Neutrophil (primary cell): ENCODE data around the gene PLIN5.

Experiments
- H3K27ac ChIP-seq: fragments of 200-600 bp; sonication (generic); 2 replicates; pipeline ENCODE4 v1.5.1; 2016; ENCODE audit warnings: mild to moderate bottlenecking, moderate library complexity
- H3K27me3 ChIP-seq: fragments of 200-600 bp; sonication (generic); 2 replicates; pipeline ENCODE4 v1.6.0; 2016; ENCODE audit warnings: mild to moderate bottlenecking
- H3K36me3 ChIP-seq: fragments of 200-600 bp; sonication (generic); 2 replicates; pipeline ENCODE4 v1.5.1; 2017
- H3K4me1 ChIP-seq, 2 experiments: fragments of 200-600 bp in 1 of 2; sonication (generic) in 1 of 2; 1 replicate in 1 of 2; 2 replicates in 1 of 2; pipeline versions ENCODE4 v1.5.1 to v1.6.1; 2013 to 2016; ENCODE audit warnings: low read depth in 1 of 2, low read length in 1 of 2, mild to moderate bottlenecking in 1 of 2, moderate library complexity in 1 of 2; ENCODE audit not compliant: control insufficient read depth in 1 of 2, insufficient read depth in 1 of 2
- H3K4me3 ChIP-seq, 2 experiments: fragments of 200-600 bp in 1 of 2; sonication (generic) in 1 of 2; 1 replicate in 1 of 2; 2 replicates in 1 of 2; pipeline ENCODE4 v1.5.1; 2013 to 2016; ENCODE audit warnings: low read depth in 1 of 2, low read length in 1 of 2, mild to moderate bottlenecking in 1 of 2, moderate library complexity in 1 of 2
- H3K9me3 ChIP-seq: fragments of 200-600 bp; sonication (generic); 2 replicates; pipeline ENCODE4 v1.5.1; 2016
- TF ChIP-seq, protein P1 (sequence below): fragments of 200-600 bp; sonication (generic); IDR thresholded peaks from 2 replicates; pipeline ENCODE4 v1.5.1; 2016; ENCODE audit warnings: antibody characterized with exemption

PLIN5 gene, protein sequence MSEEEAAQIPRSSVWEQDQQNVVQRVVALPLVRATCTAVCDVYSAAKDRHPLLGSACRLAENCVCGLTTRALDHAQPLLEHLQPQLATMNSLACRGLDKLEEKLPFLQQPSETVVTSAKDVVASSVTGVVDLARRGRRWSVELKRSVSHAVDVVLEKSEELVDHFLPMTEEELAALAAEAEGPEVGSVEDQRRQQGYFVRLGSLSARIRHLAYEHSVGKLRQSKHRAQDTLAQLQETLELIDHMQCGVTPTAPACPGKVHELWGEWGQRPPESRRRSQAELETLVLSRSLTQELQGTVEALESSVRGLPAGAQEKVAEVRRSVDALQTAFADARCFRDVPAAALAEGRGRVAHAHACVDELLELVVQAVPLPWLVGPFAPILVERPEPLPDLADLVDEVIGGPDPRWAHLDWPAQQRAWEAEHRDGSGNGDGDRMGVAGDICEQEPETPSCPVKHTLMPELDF

DNA sequence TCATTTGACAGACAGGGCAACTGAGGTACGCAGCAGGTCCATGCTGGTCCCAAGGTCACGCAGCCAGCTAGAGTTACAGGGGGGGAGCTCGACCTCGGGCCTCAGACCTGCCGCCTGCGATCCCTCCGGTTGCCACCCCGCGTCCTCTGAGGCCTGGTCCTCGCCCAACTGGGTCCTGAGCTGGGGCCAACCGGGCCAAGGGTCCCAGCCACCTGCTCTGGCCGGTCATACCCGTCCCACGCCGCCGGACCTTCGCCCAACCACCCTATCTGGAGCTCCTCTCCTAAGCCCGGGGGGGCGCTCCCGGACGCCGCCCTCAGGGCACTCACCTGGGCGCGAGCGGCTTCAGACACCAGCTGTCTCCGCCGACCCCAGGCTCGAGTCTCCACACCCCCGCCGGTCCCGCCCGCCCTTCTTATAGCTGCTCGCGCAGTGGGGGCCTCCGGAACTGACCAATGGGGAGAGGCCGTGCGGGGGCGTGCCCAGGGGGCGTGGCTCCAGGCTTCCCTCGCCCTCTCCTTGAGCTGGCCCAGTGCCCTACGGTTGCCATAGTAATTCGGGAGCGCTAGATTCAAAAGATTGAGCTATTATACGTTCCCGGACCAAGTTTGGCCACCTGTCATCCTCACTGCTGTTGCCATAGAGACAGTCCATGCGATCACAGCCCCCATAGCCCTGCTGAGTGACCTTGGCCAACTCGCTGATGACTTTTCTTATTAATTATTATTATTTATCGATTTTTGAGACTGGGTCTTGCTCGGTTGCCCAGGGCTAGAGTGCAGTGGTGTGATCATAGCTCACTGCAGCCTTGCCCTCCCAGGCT lies at the start of gene PLIN5:
Gene PLIN5 (minus strand): TSS at position 389 of the 823 bp plus-strand sequence. CDS start 1,150 bp downstream, outside the sequence.
- TF ChIP-seq, protein P1, sequence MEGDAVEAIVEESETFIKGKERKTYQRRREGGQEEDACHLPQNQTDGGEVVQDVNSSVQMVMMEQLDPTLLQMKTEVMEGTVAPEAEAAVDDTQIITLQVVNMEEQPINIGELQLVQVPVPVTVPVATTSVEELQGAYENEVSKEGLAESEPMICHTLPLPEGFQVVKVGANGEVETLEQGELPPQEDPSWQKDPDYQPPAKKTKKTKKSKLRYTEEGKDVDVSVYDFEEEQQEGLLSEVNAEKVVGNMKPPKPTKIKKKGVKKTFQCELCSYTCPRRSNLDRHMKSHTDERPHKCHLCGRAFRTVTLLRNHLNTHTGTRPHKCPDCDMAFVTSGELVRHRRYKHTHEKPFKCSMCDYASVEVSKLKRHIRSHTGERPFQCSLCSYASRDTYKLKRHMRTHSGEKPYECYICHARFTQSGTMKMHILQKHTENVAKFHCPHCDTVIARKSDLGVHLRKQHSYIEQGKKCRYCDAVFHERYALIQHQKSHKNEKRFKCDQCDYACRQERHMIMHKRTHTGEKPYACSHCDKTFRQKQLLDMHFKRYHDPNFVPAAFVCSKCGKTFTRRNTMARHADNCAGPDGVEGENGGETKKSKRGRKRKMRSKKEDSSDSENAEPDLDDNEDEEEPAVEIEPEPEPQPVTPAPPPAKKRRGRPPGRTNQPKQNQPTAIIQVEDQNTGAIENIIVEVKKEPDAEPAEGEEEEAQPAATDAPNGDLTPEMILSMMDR = no peak
- H3K36me3 ChIP-seq = peaks cover 24% of the 10 kb centered on the region
- H3K4me1 ChIP-seq = peaks cover 60 to 62% of the 10 kb centered on the region in 2 experiments
- H3K9me3 ChIP-seq = no peaks in the 10 kb centered on the region
- H3K27me3 ChIP-seq = no peaks in the 10 kb centered on the region
- H3K27ac ChIP-seq = peak within 1 kb of the TSS; percentile 95
- peak within 1 kb of the TSS; percentile 97 to 100 for H3K4me3 ChIP-seq

DNA sequence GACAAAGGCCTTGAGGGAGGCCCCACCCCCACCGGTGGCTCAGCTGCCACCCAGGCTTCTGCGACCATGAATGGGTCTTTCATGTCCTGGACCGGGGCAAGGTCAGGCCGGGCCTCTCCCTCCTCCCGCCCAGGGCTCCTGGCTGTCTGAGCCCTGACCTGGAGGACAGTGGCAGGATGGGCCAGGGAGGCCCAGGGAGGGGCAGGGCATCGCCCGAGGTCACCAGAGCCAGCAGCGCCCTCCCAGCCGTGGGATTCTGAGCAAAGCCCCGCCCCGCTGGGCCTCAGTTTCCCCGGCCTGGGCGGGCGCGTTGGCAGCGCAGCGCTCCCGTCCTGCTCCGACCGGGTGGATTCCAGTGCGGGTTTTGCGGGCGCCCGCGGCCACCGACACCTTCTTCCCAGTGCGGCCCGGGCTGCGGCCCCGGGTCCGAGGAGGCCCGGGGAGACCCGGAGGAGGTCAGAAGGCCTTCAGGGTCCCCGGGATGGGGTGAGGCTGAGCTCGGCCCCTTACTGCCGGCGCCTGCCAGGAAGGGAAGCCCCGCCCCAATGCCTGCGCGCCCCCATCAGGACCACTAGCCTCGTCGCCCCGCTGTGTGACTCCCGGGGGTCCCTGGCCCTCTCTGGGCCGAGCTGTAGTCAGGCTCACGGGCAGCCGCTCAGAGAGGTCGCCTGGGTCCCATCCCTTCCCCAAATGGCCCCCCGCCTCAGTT lies 49.1 kb upstream of the PLIN5 start:
- Histone ChIP-seq H3K27me3 (peaks cover 89% of the 10 kb centered on the region), H3K9me3 (no peaks in the 10 kb centered on the region), H3K4me3 (no peak overlapping the region), H3K4me1 (no peaks in the 10 kb centered on the region), H3K27ac (no peak overlapping the region), H3K36me3 (no peaks in the 10 kb centered on the region)
- TF ChIP-seq, protein P1 = no peak

DNA sequence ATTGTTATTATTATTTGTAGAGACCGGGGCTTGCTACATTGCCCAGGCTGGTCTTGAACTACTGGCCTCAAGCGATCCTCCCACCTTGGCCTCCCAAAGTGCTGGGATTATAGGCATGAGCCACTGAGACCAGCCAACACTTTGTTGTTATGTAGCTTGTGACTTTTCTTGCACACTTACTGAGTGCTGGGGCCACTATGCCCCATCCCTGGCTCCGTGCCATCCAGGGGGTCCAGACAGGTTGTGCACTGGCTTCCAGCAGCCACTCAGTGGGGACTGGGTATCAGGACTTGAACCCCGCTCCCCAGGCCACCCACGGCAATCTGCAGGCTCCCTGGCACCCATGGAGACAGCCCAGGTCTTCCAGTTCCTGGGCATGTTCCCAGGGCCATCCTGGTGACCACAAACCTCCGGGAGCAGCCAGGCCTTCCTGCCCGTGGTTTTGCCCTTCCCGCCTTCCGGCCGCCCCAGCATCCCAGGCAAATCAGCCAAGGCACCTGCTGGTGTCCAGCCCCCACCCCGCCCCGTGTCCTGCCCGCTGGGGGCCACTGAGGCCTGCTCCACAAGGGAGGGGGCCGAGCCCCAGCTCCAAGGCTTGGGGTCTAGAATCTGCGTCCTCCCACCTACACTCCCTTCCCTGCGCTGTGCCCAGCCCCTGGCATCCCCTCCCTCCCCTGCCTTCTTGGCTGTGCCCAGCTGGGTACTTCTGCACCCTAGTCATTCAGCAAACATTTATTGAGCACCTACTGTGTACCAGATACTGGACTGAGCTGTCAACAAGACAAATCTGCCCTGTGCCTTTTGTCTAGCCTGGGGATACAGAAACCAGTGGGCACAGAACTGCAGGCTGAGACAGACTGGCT lies 48.2 kb upstream of the PLIN5 start:
- Histone ChIP-seq H3K27ac (no peak overlapping the region), H3K27me3 (peaks cover 95% of the 10 kb centered on the region)
- TF ChIP-seq, protein P1 = no peak

DNA sequence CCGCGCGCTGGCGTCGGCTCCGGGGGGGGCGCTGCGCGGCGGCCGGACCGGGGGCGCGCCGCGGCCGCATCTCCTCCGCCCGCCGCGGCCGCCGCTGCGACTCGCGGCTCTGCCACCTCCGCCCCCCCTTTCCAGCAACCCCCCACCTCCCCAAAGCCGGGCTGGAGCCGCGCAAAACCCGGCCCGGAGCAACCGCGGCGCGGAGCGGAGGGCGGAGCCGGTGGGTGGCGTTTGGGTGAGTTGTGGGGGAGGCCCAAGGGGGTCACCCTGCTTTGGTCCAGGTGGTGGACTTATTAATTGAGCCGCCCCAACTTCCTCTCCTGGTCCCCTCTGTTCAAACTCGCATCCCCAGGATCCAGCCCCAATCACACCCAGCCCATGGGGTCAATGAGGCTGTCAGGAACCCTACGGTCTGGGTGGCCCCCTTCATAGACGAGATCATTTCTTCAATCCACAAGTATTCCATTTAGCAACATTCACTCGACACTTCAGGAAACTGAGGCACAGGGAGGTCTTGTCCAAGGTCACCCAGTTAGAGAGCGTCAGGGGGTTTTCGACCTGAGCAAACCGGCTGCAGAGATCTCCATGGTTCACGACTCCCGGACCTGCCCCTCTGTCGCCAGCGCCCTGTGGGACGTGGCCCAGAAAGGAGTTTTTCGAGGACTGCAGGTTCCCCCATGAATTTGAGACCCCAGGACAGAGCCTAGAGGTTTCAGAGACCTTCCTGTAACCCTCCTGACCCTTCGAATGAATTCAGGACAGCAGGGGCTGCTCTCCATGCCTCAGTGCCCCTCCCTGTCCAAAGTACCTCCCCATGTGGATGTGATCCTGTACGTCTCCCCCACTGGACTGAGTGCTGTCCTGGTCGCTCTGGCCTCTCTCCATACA lies 46.9 kb upstream of the PLIN5 start:
- no peak overlapping the region for H3K4me3 ChIP-seq

More for the DNA sequence above, 48.2 kb upstream of the PLIN5 start:
- H3K4me1 ChIP-seq = no peaks in the 10 kb centered on the region
- no peaks in the 10 kb centered on the region for H3K36me3 ChIP-seq
- H3K4me3 ChIP-seq = no peak overlapping the region
- H3K9me3 ChIP-seq = no peaks in the 10 kb centered on the region

More for the DNA sequence above, 46.9 kb upstream of the PLIN5 start:
- Histone ChIP-seq H3K4me1 (no peaks in the 10 kb centered on the region), H3K27ac (no peak overlapping the region), H3K36me3 (no peaks in the 10 kb centered on the region), H3K27me3 (peaks cover 100% of the 10 kb centered on the region), H3K9me3 (no peaks in the 10 kb centered on the region)
- TF ChIP-seq, protein P1 = no peak
